T-helper 2 cell (primary cell): Measurements from ENCODE around the gene SLC25A38.
"Not testable (repeated sequence)": the region's sequence is repeated elsewhere in the genome, so short reads cannot be mapped to it uniquely, and the experiment has no call there.

Experiments
- DNase-seq, 5 experiments: peaks; one replicate each; pipeline versions ENCODE4 v3.0.0 to v3.0.0-alpha.2; 2012 to 2022

SLC25A38 gene

DNA sequence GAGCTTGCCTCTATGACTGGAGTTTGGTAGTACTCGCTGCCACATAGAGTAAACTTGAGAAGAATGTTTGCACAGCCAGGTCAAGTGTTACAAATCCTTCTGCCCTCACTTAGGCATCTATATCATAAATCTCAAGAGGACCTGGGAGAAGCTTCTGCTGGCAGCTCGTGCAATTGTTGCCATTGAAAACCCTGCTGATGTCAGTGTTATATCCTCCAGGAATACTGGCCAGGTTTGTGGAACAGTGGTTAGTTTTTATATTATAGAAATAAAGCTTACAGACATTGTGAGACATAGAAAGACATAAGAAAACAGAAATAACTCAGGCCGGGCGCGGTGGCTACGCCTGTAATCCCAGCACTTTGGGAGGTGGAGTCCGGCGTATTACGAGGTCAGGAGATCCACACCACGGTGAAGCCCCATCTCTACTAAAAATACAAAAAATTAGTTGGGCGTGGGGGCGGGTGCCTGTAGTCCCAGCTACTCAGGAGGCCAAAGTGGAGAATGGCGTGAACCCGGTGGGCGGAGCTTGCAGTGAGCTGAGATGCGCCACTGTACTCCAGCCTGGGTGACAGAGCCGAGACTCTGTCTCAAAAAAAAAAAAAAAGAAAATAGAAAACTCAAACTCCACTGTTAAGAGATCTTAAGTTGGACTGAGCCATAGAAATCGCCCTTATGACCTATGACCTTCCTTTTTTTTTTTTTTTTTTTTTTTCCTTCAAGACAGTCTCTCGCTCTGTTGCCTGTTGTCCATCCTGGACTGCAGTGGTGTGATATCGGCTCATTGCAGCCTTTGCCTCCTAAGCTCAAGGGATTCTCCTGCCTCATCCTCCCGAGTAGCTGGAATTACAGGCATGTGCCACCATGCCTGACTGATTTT is 25.6 kb downstream of the SLC25A38 start:
- peak in 3 of 5 experiments; percentile 12 to 56 (median 56) for DNase-seq

DNA sequence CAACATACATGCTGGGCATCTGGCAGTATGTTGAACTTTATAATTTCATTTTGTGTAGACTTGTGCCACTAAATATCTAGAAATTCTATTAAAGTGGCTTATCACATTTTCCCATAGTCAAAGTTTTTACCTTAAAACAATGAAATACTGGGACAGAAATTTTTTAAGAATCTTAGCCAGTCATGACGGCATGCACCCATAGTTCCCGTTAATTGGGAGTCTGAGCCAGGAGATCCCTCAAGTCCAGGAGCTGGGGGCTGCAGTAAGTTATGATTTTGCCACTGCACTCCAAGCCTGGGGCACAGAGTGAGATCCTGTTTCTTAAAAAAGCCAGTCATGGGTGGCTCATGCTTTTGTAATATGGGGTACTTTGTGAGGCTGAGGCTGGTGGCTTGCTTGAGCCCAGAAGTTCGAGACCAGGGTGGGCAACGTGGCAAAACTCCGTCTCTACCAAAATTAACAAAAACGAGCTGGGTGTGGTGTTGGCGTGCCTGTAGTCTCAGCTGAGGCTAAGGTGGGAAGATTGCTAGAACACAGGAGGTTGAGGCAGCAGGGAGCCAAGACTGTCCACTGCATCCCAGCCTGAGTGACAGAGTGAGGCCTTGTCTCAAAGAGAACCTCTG is 26.5 kb downstream of the SLC25A38 start:
- DNase-seq = no peak

GRCh38 chr3:39410893-39411292 is 27.7 kb downstream of the SLC25A38 start:
- no peak for DNase-seq

DNA sequence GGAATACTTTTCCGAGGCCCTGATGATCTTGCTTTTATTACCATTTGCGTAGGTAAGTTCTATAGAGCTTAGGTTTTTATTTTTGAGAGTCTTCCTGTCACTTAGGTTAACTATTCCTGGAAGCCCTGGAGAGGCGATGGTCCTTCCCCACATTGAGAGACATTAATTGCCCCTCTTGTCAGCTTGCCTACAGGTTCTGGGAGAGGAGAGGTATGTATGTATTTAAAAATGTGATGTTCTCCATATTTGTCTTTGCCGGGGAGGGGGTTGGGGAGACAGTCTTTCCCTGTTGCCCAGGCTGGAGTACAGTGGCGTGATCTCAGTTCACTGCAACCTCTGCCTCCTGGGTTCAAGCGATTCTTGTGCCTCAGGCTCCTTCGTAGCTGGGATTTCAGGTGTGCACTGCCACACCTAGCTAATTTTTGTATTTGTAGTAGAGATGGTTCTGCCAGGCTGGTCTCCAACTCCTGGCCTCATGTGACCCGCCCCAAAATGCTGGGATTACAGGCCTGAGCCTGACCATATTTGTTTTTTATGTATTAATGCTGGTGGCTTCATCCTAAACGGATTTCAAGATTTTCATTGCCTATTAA is 29.6 kb downstream of the SLC25A38 start:
- DNase-seq = no peak

- no peak for DNase-seq
Observed at GRCh38 chr3:39413691-39414420, 30.7 kb downstream of the SLC25A38 start.

DNA sequence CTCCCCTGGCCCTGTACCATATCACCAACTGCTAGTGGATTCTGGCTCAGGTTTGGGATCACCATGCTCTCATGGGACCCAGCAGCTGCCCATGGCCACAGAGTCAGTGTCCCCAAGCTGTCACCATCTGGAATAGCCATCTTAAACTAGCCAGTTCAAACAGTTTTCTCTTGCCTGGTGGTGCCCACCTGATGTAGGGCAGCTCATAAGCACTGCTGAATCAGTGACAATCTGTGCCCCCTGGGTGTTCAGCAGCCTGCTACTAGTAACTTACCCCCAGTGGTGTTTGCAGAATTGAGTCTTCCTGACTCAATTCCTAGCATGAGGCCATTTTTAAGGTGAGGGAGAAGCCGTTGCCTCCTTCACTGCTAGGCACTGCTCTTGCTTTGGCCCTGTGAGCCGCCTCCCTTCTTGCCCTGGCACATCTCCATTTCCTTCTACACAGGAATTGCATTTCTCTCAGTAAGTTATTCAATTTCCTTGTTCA is 31.3 kb downstream of the SLC25A38 start:
- DNase-seq = no peak

- DNase-seq = not testable (repeated sequence)
Observed at GRCh38 chr3:39415302-39415701, 32.1 kb downstream of the SLC25A38 start.

GRCh38 chr3:39415983-39416382 is 32.8 kb downstream of the SLC25A38 start:
- no peak for DNase-seq

DNA sequence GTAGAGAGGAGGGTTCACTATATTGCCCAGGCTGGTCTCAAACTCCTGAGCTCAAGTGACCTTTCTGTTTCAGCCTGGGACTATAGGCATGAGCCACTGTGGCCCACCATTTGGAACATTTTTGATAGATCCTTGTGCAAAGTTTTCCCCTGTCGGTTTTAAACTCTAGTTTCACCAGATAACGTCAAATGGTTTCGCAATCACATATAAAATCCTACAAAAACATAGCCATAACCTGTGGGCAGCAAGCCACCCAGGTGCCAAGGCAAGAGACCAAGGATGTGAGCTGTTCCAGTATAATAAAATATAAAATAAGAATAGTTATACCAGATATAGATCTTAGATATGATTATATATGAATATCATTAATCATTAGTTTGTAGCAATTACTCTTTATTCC is 33.8 kb downstream of the SLC25A38 start:
- DNase-seq = not testable (repeated sequence)

DNA sequence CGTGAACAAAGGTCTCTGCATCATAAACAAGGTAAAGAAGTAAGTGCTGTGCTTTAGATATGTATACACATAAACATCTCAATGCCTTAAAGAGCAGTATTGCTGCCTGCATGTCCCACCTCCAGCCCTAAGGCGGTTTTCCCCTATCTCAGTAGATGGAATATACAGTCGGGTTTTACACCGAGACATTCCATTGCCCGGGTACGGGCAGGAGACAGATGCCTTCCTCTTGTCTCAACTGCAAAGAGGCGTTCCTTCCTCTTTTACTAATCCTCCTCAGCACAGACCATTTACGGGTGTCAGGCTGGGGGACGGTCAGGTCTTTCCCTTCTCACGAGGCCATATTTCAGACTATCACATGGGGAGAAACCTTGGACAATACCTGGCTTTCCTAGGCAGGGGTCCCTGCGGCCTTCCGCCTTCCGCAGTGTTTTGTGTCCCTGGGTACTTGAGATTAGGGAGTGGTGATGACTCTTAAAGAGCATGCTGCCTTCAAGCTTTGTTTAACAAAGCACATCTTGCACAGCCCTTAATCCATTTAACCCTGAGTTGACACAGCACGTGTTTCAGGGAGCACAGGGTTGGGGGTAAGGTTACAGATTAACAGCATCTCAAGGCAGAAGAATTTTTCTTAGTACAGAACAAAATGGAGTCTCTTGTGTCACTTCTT is 35.5 kb downstream of the SLC25A38 start:
- DNase-seq = not testable (repeated sequence)

DNA sequence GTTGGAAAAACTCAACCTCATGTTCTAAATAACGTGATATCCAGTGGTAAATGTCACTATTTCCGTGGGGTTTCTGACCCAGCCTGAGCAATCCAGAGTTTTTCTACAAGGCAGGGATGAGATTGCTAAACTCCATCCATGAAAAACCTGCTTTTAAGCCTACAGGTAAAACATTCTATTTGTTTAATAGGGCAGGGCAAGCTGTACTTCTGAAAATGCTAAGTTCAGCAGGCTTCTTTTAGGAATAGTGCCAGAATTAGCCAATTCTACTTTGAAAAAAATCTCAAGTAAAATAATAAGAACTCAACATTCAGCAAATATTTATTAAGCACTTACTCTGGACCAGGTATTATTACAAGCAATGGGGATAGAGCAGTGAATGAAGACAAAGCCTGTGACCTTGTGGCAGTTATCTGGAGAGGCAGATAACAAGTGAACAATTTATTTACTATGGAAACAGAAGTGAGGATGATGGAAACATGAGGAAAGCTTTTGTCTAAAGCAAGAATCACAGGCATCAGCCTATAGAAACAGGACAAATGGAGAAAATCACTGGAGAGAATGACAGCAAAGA is 36.7 kb downstream of the SLC25A38 start:
- no peak for DNase-seq

DNA sequence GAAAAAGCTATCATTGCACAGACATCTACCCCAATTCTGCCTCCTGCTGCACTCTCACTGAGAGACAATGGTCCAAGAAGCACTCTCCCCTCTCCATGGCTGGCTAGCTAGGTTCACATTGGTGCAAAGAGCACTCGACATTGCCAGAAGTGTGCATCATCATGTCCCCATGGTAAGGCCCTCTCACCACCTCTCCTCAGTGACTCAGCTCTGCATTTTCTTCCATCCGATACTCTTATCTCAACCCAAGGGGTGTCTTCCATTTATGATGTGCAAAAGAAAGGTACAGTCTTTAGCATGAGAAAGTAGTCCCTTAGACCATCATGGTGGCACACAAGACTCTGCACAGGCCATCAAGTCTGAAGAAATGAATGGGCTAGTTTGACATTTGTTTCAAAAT is 37.4 kb downstream of the SLC25A38 start:
- DNase-seq = no peak

DNA sequence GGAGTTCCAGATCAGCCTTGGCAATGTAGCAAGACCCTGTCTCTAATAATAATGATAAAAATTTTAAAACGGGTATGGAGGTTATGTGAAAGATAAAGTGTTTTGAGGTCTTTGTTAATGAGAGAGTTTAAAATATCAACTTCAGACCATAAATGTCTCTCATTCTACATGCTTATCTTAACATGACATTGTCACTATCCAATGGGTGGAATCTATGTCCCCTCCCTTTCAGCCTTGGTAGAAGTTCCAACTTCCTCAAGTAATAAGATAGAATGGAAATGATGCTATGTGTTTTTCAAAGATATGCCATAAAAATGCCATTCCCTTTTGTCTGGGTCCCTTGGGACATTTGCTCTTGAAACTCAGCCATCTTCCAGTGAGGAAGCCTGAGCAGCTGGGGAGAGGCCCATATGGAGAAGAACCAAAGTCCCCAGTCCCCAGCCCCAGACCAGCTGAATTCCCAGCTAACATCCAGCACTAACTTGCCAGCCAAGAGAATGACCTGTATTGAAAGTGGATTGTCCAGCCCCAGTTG is 40.3 kb downstream of the SLC25A38 start:
- DNase-seq = no peak

DNA sequence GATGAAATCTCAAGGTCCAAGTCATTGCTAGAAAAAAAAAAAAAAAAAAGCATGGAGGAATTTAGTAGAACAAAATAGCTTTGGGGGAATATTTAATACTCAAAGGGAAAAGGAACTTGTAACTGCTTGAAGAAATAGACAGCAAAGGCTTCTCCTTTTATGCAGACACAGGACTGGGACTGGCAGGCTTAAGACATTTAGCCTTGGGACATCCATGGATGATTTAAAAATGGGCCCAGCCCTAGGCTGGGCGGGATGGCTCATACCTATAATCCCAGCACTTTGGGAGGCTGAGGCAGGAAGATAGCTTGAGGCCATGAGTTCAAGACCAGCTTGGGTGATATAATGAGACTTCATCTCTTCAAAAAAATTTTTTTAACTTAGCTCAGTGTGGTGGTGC is 43.1 kb downstream of the SLC25A38 start:
- DNase-seq = no peak

DNA sequence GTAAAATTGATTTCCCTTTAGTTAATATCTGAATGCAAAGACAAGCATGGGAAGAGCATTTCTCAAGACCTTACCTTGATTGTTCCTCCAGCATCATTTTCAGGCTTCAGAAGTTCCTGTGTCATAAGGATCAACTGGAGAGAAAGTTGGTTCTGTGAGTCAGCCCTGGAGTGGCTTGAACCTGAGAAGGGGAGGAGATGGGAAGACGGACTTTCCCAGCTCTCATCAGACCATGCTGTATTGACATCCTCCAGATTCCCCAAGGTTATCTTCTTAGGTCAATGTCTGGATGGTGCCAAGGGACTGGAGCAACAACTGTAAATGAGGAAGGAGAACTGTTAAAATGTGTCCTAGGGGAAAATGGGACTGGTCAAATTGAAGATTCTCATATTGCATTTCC is 44.3 kb downstream of the SLC25A38 start:
- no peak for DNase-seq

GRCh38 chr3:39428745-39429201 is 45.6 kb downstream of the SLC25A38 start:
- no peak for DNase-seq

DNA sequence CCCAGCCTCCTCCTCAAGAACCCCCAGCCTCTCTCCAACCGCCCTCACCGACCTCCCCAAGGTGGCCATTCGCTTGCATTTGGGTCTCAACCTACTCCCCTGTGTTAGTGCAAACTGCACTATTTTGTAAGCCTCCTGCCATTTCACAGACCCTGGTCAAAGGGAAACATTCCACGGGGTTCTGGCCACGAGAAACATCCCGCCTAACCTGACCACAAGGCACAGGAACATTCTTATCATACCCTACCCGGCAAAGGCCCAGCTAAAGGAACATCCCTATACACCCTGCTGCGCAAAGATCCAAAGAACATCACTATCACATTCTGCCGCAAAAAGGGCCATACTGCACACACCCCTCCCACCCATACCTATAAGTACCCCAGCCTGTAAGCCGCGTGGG is 46.3 kb downstream of the SLC25A38 start:
- no peak for DNase-seq

GRCh38 chr3:39432342-39432741 is 49.2 kb downstream of the SLC25A38 start:
- DNase-seq = no peak

GRCh38 chr3:39433642-39434041 is 50.5 kb downstream of the SLC25A38 start:
- no peak for DNase-seq

DNA sequence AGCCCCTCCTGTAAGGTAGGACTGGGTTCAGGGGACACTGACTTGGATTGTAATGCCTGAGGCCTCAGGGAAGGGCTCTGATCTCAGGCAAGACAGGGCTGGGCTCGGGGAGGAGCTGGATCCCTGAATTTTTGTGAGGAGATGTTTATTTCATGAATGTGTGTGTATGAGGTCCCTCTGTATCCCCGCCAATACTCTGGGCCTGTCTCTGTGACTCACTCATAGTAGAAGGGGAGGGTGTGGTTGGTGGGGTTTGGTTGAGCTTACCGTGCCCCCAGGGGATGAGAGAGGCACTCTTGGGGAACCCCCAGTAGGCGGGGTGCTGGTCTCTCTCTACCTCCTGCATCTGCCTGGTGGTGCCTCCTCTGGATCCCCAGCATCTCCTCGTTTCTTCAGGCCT is 51.4 kb downstream of the SLC25A38 start:
- no peak for DNase-seq

DNA sequence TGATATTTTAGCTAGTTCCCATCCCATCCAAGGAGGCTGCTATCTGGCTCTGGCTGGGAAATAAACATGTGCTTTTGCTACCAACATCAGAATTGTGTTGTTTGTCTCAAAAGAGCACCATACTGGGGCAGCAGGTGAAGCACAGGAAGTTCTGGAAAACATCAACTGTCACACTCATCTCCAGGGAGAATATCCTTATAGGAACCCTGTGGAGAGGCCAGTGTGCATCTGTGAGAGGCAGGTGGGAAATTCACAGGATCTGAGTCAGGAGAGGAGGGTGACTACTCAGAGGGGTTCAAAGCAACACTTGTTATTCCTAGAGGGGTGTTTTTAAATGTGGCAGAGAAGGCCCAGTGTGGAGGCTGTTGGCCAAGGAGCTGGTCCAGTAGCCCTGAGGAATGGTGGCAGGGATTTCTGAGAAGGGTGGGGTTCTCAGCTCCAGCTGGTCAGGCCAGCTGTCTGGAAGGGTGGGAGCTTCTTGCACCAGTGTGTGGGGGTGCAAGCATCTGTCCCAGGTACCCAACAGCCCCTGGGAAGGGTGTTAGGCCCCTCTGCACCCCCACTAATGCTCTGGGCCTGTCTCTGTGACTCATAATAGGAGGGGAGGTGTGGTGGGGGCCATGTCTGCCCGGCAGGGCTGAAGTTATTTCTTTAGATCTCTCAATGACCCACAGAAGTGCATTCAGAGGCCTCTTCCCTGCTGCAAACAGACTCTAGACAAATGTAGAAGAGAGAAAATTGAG is 52.0 kb downstream of the SLC25A38 start:
- DNase-seq = no peak
